Measurements from ENCODE around the gene PLEKHD1.

- TF ChIP-seq, protein P1, sequence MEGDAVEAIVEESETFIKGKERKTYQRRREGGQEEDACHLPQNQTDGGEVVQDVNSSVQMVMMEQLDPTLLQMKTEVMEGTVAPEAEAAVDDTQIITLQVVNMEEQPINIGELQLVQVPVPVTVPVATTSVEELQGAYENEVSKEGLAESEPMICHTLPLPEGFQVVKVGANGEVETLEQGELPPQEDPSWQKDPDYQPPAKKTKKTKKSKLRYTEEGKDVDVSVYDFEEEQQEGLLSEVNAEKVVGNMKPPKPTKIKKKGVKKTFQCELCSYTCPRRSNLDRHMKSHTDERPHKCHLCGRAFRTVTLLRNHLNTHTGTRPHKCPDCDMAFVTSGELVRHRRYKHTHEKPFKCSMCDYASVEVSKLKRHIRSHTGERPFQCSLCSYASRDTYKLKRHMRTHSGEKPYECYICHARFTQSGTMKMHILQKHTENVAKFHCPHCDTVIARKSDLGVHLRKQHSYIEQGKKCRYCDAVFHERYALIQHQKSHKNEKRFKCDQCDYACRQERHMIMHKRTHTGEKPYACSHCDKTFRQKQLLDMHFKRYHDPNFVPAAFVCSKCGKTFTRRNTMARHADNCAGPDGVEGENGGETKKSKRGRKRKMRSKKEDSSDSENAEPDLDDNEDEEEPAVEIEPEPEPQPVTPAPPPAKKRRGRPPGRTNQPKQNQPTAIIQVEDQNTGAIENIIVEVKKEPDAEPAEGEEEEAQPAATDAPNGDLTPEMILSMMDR (IDR thresholded peaks at IDR 0.05): no peak
- TF ChIP-seq POLR2A (IDR thresholded peaks at IDR 0.05) (no peak), EP300 (IDR thresholded peaks at IDR 0.05) (no peak)
Measured at GRCh38 chr14:69483765-69484443, 624 bp upstream of the PLEKHD1 start.

Data from ovary (tissue), 3 donors.